DOHH2 (cell line): Measurements from ENCODE around the gene CARD11.

Experiments used
- H3F3A ChIP-seq: fragments of 200-600 bp; sonication (generic), shearing (Covaris generic); 2 replicates; pipeline ENCODE4 v1.6.0; 2016; ENCODE audit warnings: antibody characterized with exemption, mild to moderate bottlenecking; ENCODE audit not compliant: control insufficient read depth, insufficient read depth
- H3K27ac ChIP-seq: fragments of 200-600 bp; sonication (generic); 2 replicates; pipeline ENCODE4 v1.5.1; 2014; ENCODE audit warnings: low read depth, mild to moderate bottlenecking, low read length, moderate library complexity
- H3K27me3 ChIP-seq: fragments of 200-600 bp; sonication (generic); 2 replicates; pipeline ENCODE4 v1.6.1; 2014; ENCODE audit warnings: mild to moderate bottlenecking, low read length, mixed read lengths; ENCODE audit not compliant: control insufficient read depth
- H3K36me3 ChIP-seq: fragments of 200-600 bp; sonication (generic); 2 replicates; pipeline ENCODE4 v1.6.1; 2014; ENCODE audit warnings: mild to moderate bottlenecking, low read length, moderate library complexity, mixed read lengths; ENCODE audit not compliant: control insufficient read depth
- H3K4me1 ChIP-seq: fragments of 200-600 bp; sonication (generic); 2 replicates; pipeline ENCODE4 v1.6.1; 2014; ENCODE audit warnings: mild to moderate bottlenecking, low read length, mixed read lengths; ENCODE audit not compliant: control insufficient read depth
- H3K4me2 ChIP-seq: fragments of 200-600 bp; sonication (generic); 2 replicates; pipeline ENCODE4 v1.6.0; 2014; ENCODE audit warnings: mild to moderate bottlenecking, low read length, moderate library complexity
- H3K4me3 ChIP-seq: fragments of 200-600 bp; sonication (generic); 2 replicates; pipeline ENCODE4 v1.5.1; 2014; ENCODE audit warnings: mild to moderate bottlenecking, low read length, mixed read lengths
- H3K79me2 ChIP-seq: fragments of 200-600 bp; sonication (generic); 2 replicates; pipeline ENCODE4 v1.6.1; 2014; ENCODE audit warnings: mild to moderate bottlenecking, low read length, mixed read lengths; ENCODE audit not compliant: control insufficient read depth
- H3K9me2 ChIP-seq: fragments of 200-600 bp; sonication (generic); replicated peaks from 2 replicates; pipeline ENCODE4 v1.6.1; 2014; ENCODE audit warnings: mild to moderate bottlenecking, low read length, mixed read lengths; ENCODE audit not compliant: control insufficient read depth
- H3K9me3 ChIP-seq: fragments of 200-600 bp; sonication (generic); 2 replicates; pipeline ENCODE4 v1.6.1; 2014; ENCODE audit warnings: antibody characterized with exemption, low read length, mixed read lengths; ENCODE audit not compliant: control insufficient read depth, insufficient read depth
- H4K20me1 ChIP-seq: fragments of 200-600 bp; sonication (generic); 2 replicates; pipeline ENCODE4 v1.6.0; 2014; ENCODE audit warnings: low read depth, mild to moderate bottlenecking, antibody characterized with exemption, low read length, moderate library complexity; ENCODE audit not compliant: control insufficient read depth, insufficient read depth
- CTCF ChIP-seq: fragments of 200-600 bp; sonication (generic); IDR thresholded peaks from one replicate; pipeline ENCODE4 v1.5.1; 2014; ENCODE audit warnings: antibody characterized with exemption, mild to moderate bottlenecking, low read depth, low read length; ENCODE audit not compliant: poor library complexity, severe bottlenecking
- EZH2phosphoT487 ChIP-seq: fragments of 200-600 bp; sonication (generic); IDR thresholded peaks from 2 replicates; pipeline ENCODE4 v1.6.1; 2017; ENCODE audit warnings: borderline replicate concordance, mild to moderate bottlenecking, antibody characterized with exemption, low read length, moderate library complexity, mixed read lengths

The CARD11 gene

GRCh38 chr7:3028758-3029093 lies 14.9 kb downstream of the CARD11 start:
- H3K79me2 ChIP-seq = peaks cover 96% of the 10 kb centered on the region
- no peaks in the 10 kb centered on the region for H3K4me1 ChIP-seq
- no peak overlapping the region for H3K4me3 ChIP-seq
- H3K4me2 ChIP-seq = no peak overlapping the region
- no peak for TF ChIP-seq EZH2phosphoT487
- TF ChIP-seq CTCF = no peak
- peaks cover 13% of the 10 kb centered on the region; the same call in 1 of the 2 replicates for H4K20me1 ChIP-seq
- H3F3A ChIP-seq = no peaks in the 10 kb centered on the region
- peaks cover 12% of the 10 kb centered on the region; the same call in 1 of the 2 replicates for H3K9me3 ChIP-seq
- no peaks in the 10 kb centered on the region for H3K27me3 ChIP-seq
- H3K9me2 ChIP-seq = no peaks in the 10 kb centered on the region
- peaks cover 73% of the 10 kb centered on the region for H3K36me3 ChIP-seq
- no peak overlapping the region for H3K27ac ChIP-seq

- H3K79me2 ChIP-seq = peaks cover 96% of the 10 kb centered on the region
- no peak overlapping the region for H3K4me3 ChIP-seq
- H3K4me2 ChIP-seq = no peak overlapping the region
- H3K27ac ChIP-seq = no peak overlapping the region
- no peaks in the 10 kb centered on the region for H3K9me2 ChIP-seq
- H3K4me1 ChIP-seq = no peaks in the 10 kb centered on the region
- H3K9me3 ChIP-seq = peaks cover 12% of the 10 kb centered on the region; the same call in 1 of the 2 replicates
- H3F3A ChIP-seq = no peaks in the 10 kb centered on the region; the same call in 1 of the 2 replicates
- H4K20me1 ChIP-seq = peaks cover 13% of the 10 kb centered on the region; the same call in 1 of the 2 replicates
- TF ChIP-seq EZH2phosphoT487 = no peak
- no peak for TF ChIP-seq CTCF
- H3K36me3 ChIP-seq = peaks cover 72% of the 10 kb centered on the region
- no peaks in the 10 kb centered on the region for H3K27me3 ChIP-seq
Measured at GRCh38 chr7:3028071-3028757, 15.5 kb downstream of the CARD11 start.

DNA sequence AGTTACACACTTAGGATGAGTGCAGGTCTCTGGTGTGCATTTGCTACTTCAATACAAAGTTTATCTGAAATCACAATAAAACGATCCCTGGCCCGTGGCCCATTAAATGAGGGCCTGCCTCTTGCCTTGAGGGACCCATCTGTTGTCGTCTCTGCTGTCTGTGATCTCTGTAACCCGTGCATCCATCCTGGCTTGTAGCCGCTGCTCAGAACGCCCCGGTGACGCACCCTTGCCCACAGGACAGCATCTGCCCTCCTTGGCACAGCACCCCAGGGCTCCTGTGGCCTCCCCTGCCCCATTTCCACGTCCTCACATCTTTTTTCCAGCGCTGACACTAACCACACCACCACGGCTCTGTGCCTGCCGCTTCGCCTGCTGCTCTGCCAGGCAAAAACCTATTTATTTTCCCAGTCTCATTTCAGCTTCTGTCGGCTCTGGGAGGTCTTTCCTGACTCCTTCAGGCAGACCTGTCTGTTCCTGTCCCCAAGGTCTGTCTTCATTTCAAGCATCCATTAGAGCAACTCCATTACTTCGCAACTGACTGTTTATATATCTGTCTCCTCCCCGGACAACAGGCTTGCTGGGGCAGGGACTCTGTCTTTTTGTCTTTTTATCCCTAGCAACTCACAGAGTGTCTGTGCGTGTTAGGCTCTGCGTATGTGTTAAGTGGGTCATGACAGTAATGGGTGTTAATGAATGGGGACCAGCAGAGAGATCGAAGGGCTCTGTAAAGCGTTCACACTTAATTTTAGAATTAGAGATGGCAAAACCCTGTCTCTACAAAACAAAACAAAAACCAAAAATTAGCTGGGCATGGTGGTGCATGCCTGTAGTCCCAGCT lies 16.4 kb downstream of the CARD11 start:
- H3K9me3 ChIP-seq = peaks cover 12% of the 10 kb centered on the region; the same call in 1 of the 2 replicates
- no peak overlapping the region for H3K27ac ChIP-seq
- H3K4me3 ChIP-seq = no peak overlapping the region
- TF ChIP-seq CTCF (no peak), EZH2phosphoT487 (no peak)
- H3K4me1 ChIP-seq = no peaks in the 10 kb centered on the region
- peaks cover 9% of the 10 kb centered on the region; the same call in 1 of the 2 replicates for H4K20me1 ChIP-seq
- H3K4me2 ChIP-seq = no peak overlapping the region
- no peaks in the 10 kb centered on the region for H3K9me2 ChIP-seq
- H3K79me2 ChIP-seq = peaks cover 94% of the 10 kb centered on the region
- no peaks in the 10 kb centered on the region for H3K27me3 ChIP-seq
- H3K36me3 ChIP-seq = peaks cover 70% of the 10 kb centered on the region
- no peaks in the 10 kb centered on the region; the same call in 1 of the 2 replicates for H3F3A ChIP-seq
